Thymus (tissue), 11 donors: ENCODE data around the gene IFNE. TPM values are rescaled to one million over a fixed set of nuclear protein-coding genes. Genes with fewer than 3 reads are reported as not detected.
"Not testable (repeated sequence)": the region's sequence is repeated elsewhere in the genome, so short reads cannot be mapped to it uniquely, and the experiment has no call there.

Experiments
- DNase-seq, 9 donors: peaks; one replicate each; pipeline ENCODE4 v3.0.0-alpha.2; 2013; ENCODE audit warnings: low spot score in 9 of 9, low read depth in 6 of 9, missing footprints in 1 of 9
- H3K27ac ChIP-seq, 2 donors: one replicate each; pipeline ENCODE4 v1.5.1; 2013; ENCODE audit warnings: control low read depth in 1 of 2, low read depth in 1 of 2, low read length in 1 of 2, mild to moderate bottlenecking in 1 of 2, moderate library complexity in 1 of 2
- H3K27me3 ChIP-seq, 2 donors: one replicate each; pipeline ENCODE4 v1.5.1; 2013; ENCODE audit warnings: low read length in 1 of 2; ENCODE audit not compliant: control insufficient read depth in 2 of 2, insufficient read depth in 1 of 2
- H3K36me3 ChIP-seq, 2 donors: one replicate each; pipeline ENCODE4 v1.5.1; 2013; ENCODE audit warnings: low read length in 1 of 2, mild to moderate bottlenecking in 1 of 2, moderate library complexity in 1 of 2; ENCODE audit not compliant: control insufficient read depth in 2 of 2, insufficient read depth in 2 of 2
- H3K4me1 ChIP-seq, 2 donors: one replicate each; pipeline ENCODE4 v1.5.1; 2013; ENCODE audit warnings: low read length in 2 of 2; ENCODE audit not compliant: control insufficient read depth in 2 of 2, insufficient read depth in 2 of 2
- H3K4me3 ChIP-seq, 2 donors: one replicate each; pipeline ENCODE4 v1.5.1; 2013; ENCODE audit warnings: low read length in 2 of 2, control low read depth in 1 of 2, mild to moderate bottlenecking in 1 of 2
- H3K9me3 ChIP-seq, 2 donors: one replicate each; pipeline ENCODE4 v1.5.1; 2013; ENCODE audit warnings: low read length in 1 of 2, mild to moderate bottlenecking in 1 of 2; ENCODE audit not compliant: control insufficient read depth in 2 of 2, insufficient read depth in 1 of 2
- WGBS: extraction: QIAGEN DNeasy Blood & Tissue Kit; methylation state at CpG from one replicate; pipeline ENCODE4 v1.1.7; 2013; 5-methylcytosine and 5-hydroxymethylcytosine counted together
- polyA plus RNA-seq: library from polyadenylated mRNA; stranded (reverse); fragments of 200-250 nt; gene quantifications from one replicate; pipeline ENCODE4 v1.2.3, GENCODE V29; 2013
- total RNA-seq: library from RNA; stranded (reverse); fragments of 120-200 nt; gene quantifications from one replicate; pipeline ENCODE4 v1.2.4, GENCODE V29; 2013
- donor health status: healthy.

The IFNE gene
- total and polyA plus RNA-seq, 2 donors: 0.09 to 0.41 TPM

DNA sequence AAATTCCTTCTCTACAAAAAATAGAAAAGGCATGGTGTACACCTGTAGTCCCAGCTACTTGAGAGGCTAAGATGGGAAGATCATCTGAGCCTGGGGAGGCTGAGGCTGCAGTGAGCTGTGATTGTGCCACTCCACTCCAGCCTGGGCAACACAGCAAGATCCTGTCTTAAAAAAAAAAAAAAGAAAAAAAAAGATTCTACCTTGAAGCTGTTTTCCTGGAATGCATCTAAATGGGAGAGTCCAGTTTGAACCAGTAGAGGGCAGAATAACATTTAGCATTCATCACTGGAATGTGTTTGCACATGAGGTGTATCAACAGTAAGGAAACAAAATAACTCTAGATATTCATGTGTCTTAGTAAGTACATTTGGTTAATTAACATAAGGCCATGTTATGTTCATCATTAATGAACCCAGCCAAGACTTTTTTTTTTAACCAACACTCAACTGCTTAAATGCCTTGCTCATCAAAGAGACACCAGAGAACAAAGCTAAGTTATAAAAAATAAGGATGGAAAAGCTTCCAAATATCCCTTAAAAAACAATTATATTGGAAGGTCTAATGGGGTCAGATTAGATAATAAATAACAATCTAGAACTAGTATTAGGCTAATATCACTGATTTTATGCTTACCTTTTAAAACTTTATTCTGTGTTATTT, 16.1 kb downstream of the IFNE start:
- H3K4me3 ChIP-seq: no peak overlapping the region
- no peaks in the 10 kb centered on the region for H3K4me1 ChIP-seq
- peak in 8 of 9 donors; percentile 20 to 71 (median 28) for DNase-seq
- no peaks in the 10 kb centered on the region for H3K9me3 ChIP-seq
- no peak overlapping the region for H3K27ac ChIP-seq
- H3K36me3 ChIP-seq: no peaks in the 10 kb centered on the region
- H3K27me3 ChIP-seq: no peaks in the 10 kb centered on the region

- Histone ChIP-seq H3K4me1 (no peaks in the 10 kb centered on the region), H3K9me3 (no peaks in the 10 kb centered on the region), H3K36me3 (no peaks in the 10 kb centered on the region), H3K4me3 (no peak overlapping the region), H3K27ac (no peak overlapping the region), H3K27me3 (no peaks in the 10 kb centered on the region)
- no peak for DNase-seq
- WGBS: 96% methylated on average over 5 of the region's 5 CpGs
Observed at GRCh38 chr9:21465138-21465537, 17.0 kb downstream of the IFNE start.

GRCh38 chr9:21461377-21461776, 20.7 kb downstream of the IFNE start:
- Histone ChIP-seq H3K9me3 (no peaks in the 10 kb centered on the region), H3K36me3 (no peaks in the 10 kb centered on the region), H3K4me3 (no peak overlapping the region), H3K4me1 (no peaks in the 10 kb centered on the region), H3K27ac (no peak overlapping the region), H3K27me3 (no peaks in the 10 kb centered on the region)
- no peak for DNase-seq
- WGBS: 96% methylated on average over 1 of the region's 1 CpG

GRCh38 chr9:21455320-21455719, 26.8 kb downstream of the IFNE start:
- Histone ChIP-seq H3K9me3 (no peaks in the 10 kb centered on the region), H3K36me3 (no peaks in the 10 kb centered on the region), H3K4me1 (no peaks in the 10 kb centered on the region), H3K27me3 (no peaks in the 10 kb centered on the region), H3K4me3 (no peak overlapping the region), H3K27ac (no peak overlapping the region)
- DNase-seq: peak in 2 of 9 donors; percentile 10 to 43

DNA sequence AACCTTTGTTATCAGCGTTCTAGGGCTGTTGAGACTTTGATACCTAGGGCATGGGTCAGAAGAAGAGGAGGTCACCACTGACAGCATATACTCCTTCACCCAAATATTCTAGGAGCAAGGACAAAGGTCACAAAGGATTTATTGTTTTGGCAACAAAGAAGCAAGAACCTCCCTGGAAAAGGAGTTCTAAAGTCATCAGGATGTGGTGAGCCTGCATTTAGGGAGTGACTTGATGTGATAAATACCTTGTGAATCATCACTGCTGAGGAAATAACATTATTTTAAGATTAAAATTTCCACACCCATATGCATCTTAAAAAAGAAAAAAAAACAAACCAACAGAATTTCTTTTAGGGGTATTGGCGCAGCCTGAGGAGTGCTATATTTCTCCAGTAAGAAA, 28.0 kb downstream of the IFNE start:
- Histone ChIP-seq H3K27me3 (no peaks in the 10 kb centered on the region), H3K36me3 (no peaks in the 10 kb centered on the region), H3K27ac (no peak overlapping the region), H3K4me3 (no peak overlapping the region), H3K4me1 (no peaks in the 10 kb centered on the region), H3K9me3 (no peaks in the 10 kb centered on the region)
- no peak for DNase-seq
- WGBS: 96% methylated on average over 2 of the region's 2 CpGs

GRCh38 chr9:21452681-21453080, 29.4 kb downstream of the IFNE start:
- Histone ChIP-seq H3K9me3 (no peaks in the 10 kb centered on the region), H3K4me3 (no peak overlapping the region), H3K27me3 (no peaks in the 10 kb centered on the region), H3K4me1 (no peaks in the 10 kb centered on the region), H3K27ac (no peak overlapping the region), H3K36me3 (no peaks in the 10 kb centered on the region)
- 89% methylated on average over 4 of the region's 4 CpGs for WGBS
- DNase-seq: no peak

GRCh38 chr9:21450733-21451394, 31.2 kb downstream of the IFNE start:
- Histone ChIP-seq H3K4me1 (no peaks in the 10 kb centered on the region), H3K27me3 (no peaks in the 10 kb centered on the region), H3K36me3 (no peaks in the 10 kb centered on the region), H3K27ac (no peak overlapping the region), H3K9me3 (no peaks in the 10 kb centered on the region), H3K4me3 (no peak overlapping the region)
- no peak for DNase-seq
- WGBS: 95% methylated on average over 4 of the region's 4 CpGs

- H3K4me3 ChIP-seq, H3K9me3 ChIP-seq, H3K27me3 ChIP-seq, H3K36me3 ChIP-seq, H3K4me1 ChIP-seq, DNase-seq, H3K27ac ChIP-seq: not testable (repeated sequence)
- 96% methylated on average over 5 of the region's 5 CpGs for WGBS
Observed at GRCh38 chr9:21449312-21449711, 32.8 kb downstream of the IFNE start.

- Histone ChIP-seq H3K27ac (no peak overlapping the region), H3K4me1 (peaks cover 0 to 3% of the 10 kb centered on the region in 2 donors), H3K36me3 (no peaks in the 10 kb centered on the region), H3K4me3 (no peak overlapping the region), H3K27me3 (no peaks in the 10 kb centered on the region), H3K9me3 (no peaks in the 10 kb centered on the region)
- WGBS: 45% methylated on average over 4 of the region's 4 CpGs
- DNase-seq: peak in 6 of 9 donors; percentile 42 to 79 (median 44)
Observed at GRCh38 chr9:21443849-21444625, 38.1 kb downstream of the IFNE start.
